ENCODE data around the gene ZMYND11.

- TF ChIP-seq EZH2 (IDR thresholded peaks at IDR 0.05; ENCODE audit: borderline replicate concordance, low read length) (no peak), CTCF (IDR thresholded peaks at IDR 0.05; ENCODE audit: low read length) (peak; percentile 49)
These were observed 144.4 kb downstream of the ZMYND11 start for GRCh38 chr10:279655-280054.

Data from OCI-LY1 (cell line).